ENCODE measurements around the gene CLDN16.

Gene CLDN16

GRCh38 chr3:190378240-190378891, 9.6 kb upstream of the CLDN16 start:
- Histone ChIP-seq H3K27me3 (ENCODE audit: control insufficient read depth, insufficient read depth, low read length) (no peaks in the 10 kb centered on the region), H3K4me1 (ENCODE audit: control insufficient read depth, insufficient read depth, low read length) (no peaks in the 10 kb centered on the region), H3K36me3 (ENCODE audit: control insufficient read depth, insufficient read depth, low read length) (no peaks in the 10 kb centered on the region), H3K4me3 (ENCODE audit: low read length) (no peak overlapping the region), H3K9me3 (ENCODE audit: control insufficient read depth, insufficient read depth, low read length) (no peaks in the 10 kb centered on the region), H3K27ac (ENCODE audit: low read length) (no peak overlapping the region)
- WGBS (ENCODE audit: insufficient coverage, insufficient read length): no CpG with 5 or more reads among the region's 6 CpGs
- no peak for DNase-seq (ENCODE audit: low read depth, low spot score)

- H3K27me3 ChIP-seq (ENCODE audit: control insufficient read depth, insufficient read depth, low read length): no peaks in the 10 kb centered on the region
- no peaks in the 10 kb centered on the region for H3K4me1 ChIP-seq (ENCODE audit: control insufficient read depth, insufficient read depth, low read length)
- H3K4me3 ChIP-seq (ENCODE audit: low read length): no peak overlapping the region
- no peaks in the 10 kb centered on the region for H3K36me3 ChIP-seq (ENCODE audit: control insufficient read depth, insufficient read depth, low read length)
- no peaks in the 10 kb centered on the region for H3K9me3 ChIP-seq (ENCODE audit: control insufficient read depth, insufficient read depth, low read length)
- no peak overlapping the region for H3K27ac ChIP-seq (ENCODE audit: low read length)
- no peak for DNase-seq (ENCODE audit: low read depth, low spot score)
These were observed 7.8 kb upstream of the CLDN16 start for GRCh38 chr3:190380184-190380583.

DNA sequence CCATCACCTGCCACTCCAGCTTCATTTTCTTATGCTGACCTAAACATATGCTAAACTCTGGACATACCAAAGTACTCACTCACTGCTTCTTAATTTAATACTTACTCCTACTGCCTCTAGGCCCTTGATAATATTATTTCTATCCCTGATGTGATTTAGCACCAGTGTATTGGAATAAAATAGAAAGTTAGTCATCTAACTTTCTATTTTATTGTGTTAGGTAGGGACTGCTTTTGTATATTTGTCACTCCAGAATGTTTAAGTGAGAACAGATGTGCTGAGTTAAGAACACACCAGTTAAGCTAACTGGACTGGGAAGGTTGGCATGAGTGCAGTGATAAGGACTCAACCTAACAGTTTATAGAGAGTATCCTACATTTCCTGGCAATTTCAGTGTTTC, 6.5 kb upstream of the CLDN16 start:
- no peak overlapping the region for H3K27ac ChIP-seq (ENCODE audit: low read length)
- DNase-seq (ENCODE audit: low read depth, low spot score): no peak

GRCh38 chr3:190382082-190382481, 5.9 kb upstream of the CLDN16 start:
- Histone ChIP-seq H3K36me3 (ENCODE audit: control insufficient read depth, insufficient read depth, low read length) (no peaks in the 10 kb centered on the region), H3K27ac (ENCODE audit: low read length) (no peak overlapping the region), H3K4me3 (ENCODE audit: low read length) (no peak overlapping the region), H3K9me3 (ENCODE audit: control insufficient read depth, insufficient read depth, low read length) (no peaks in the 10 kb centered on the region), H3K4me1 (ENCODE audit: control insufficient read depth, insufficient read depth, low read length) (no peaks in the 10 kb centered on the region), H3K27me3 (ENCODE audit: control insufficient read depth, insufficient read depth, low read length) (no peaks in the 10 kb centered on the region)
- DNase-seq (ENCODE audit: low read depth, low spot score): no peak

More for the DNA sequence above, 6.5 kb upstream of the CLDN16 start:
- Histone ChIP-seq H3K4me1 (ENCODE audit: control insufficient read depth, insufficient read depth, low read length) (no peaks in the 10 kb centered on the region), H3K9me3 (ENCODE audit: control insufficient read depth, insufficient read depth, low read length) (no peaks in the 10 kb centered on the region), H3K36me3 (ENCODE audit: control insufficient read depth, insufficient read depth, low read length) (no peaks in the 10 kb centered on the region), H3K4me3 (ENCODE audit: low read length) (no peak overlapping the region), H3K27me3 (ENCODE audit: control insufficient read depth, insufficient read depth, low read length) (no peaks in the 10 kb centered on the region)

- H3K27ac ChIP-seq (ENCODE audit: low read length): no peak overlapping the region
- H3K4me3 ChIP-seq (ENCODE audit: low read length): no peak overlapping the region
- no peaks in the 10 kb centered on the region for H3K9me3 ChIP-seq (ENCODE audit: control insufficient read depth, insufficient read depth, low read length)
- no peaks in the 10 kb centered on the region for H3K27me3 ChIP-seq (ENCODE audit: control insufficient read depth, insufficient read depth, low read length)
- no peaks in the 10 kb centered on the region for H3K4me1 ChIP-seq (ENCODE audit: control insufficient read depth, insufficient read depth, low read length)
- no peak for DNase-seq (ENCODE audit: low read depth, low spot score)
- no CpG with 5 or more reads among the region's 2 CpGs for WGBS (ENCODE audit: insufficient coverage, insufficient read length)
- H3K36me3 ChIP-seq (ENCODE audit: control insufficient read depth, insufficient read depth, low read length): no peaks in the 10 kb centered on the region
These were observed 3.6 kb upstream of the CLDN16 start for GRCh38 chr3:190384309-190384756.

GRCh38 chr3:190385731-190386688, 2.0 kb upstream of the CLDN16 start:
- no CpG with 5 or more reads among the region's 8 CpGs for WGBS (ENCODE audit: insufficient coverage, insufficient read length)
- no peak for DNase-seq (ENCODE audit: low read depth, low spot score)
- Histone ChIP-seq H3K27me3 (ENCODE audit: control insufficient read depth, insufficient read depth, low read length) (no peaks in the 10 kb centered on the region), H3K4me3 (ENCODE audit: low read length) (no peak overlapping the region), H3K27ac (ENCODE audit: low read length) (no peak overlapping the region), H3K9me3 (ENCODE audit: control insufficient read depth, insufficient read depth, low read length) (no peaks in the 10 kb centered on the region), H3K36me3 (ENCODE audit: control insufficient read depth, insufficient read depth, low read length) (no peaks in the 10 kb centered on the region), H3K4me1 (ENCODE audit: control insufficient read depth, insufficient read depth, low read length) (no peaks in the 10 kb centered on the region)

DNA sequence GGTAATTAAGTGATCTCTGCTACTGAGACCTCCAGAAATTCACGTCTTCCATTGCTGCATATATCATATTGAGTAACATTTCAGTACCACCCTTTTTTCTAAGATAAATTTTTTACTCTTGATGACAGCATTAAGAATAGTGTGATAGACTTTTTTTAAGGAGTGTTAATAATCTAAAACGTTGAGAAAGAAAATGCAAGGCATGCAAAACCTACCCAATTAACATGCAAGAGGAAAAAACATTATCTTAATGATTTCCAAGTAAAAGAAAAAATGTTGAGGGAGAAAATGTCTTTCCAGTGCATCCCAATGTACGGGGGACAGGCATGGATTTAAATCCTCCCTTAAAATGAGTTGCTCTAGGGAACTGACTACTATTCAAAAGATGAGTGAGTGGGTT, 740 bp downstream of the CLDN16 start:
- WGBS (ENCODE audit: insufficient coverage, insufficient read length): no CpG with 5 or more reads among the region's 3 CpGs
- no peaks in the 10 kb centered on the region for H3K9me3 ChIP-seq (ENCODE audit: control insufficient read depth, insufficient read depth, low read length)
- no peak overlapping the region for H3K4me3 ChIP-seq (ENCODE audit: low read length)
- no peaks in the 10 kb centered on the region for H3K27me3 ChIP-seq (ENCODE audit: control insufficient read depth, insufficient read depth, low read length)
- no peaks in the 10 kb centered on the region for H3K4me1 ChIP-seq (ENCODE audit: control insufficient read depth, insufficient read depth, low read length)
- no peaks in the 10 kb centered on the region for H3K36me3 ChIP-seq (ENCODE audit: control insufficient read depth, insufficient read depth, low read length)
- H3K27ac ChIP-seq (ENCODE audit: low read length): no peak overlapping the region
- no peak for DNase-seq (ENCODE audit: low read depth, low spot score)

DNA sequence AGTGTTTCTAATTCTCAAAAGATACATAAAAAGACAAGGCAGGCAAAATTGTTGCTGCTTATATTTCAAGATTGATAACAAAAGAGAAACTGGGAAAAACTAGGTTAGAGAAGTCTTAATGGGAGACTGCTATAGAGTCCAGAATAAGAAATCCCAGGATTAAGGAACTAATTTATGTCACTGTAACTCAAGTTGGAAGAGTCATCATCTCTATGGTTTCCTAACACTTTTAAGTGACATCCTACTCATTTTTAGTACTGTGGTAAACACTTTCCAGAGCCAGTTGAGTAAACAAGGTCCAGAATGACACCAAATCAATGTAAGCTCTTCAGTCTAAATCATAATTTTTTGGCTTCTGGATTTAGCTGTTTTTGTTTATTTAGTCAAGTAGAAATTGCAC, 8.0 kb downstream of the CLDN16 start:
- Histone ChIP-seq H3K36me3 (ENCODE audit: control insufficient read depth, insufficient read depth, low read length) (no peaks in the 10 kb centered on the region), H3K4me3 (ENCODE audit: low read length) (no peak overlapping the region), H3K4me1 (ENCODE audit: control insufficient read depth, insufficient read depth, low read length) (no peaks in the 10 kb centered on the region), H3K27ac (ENCODE audit: low read length) (no peak overlapping the region), H3K9me3 (ENCODE audit: control insufficient read depth, insufficient read depth, low read length) (no peaks in the 10 kb centered on the region), H3K27me3 (ENCODE audit: control insufficient read depth, insufficient read depth, low read length) (no peaks in the 10 kb centered on the region)
- no peak for DNase-seq (ENCODE audit: low read depth, low spot score)

DNA sequence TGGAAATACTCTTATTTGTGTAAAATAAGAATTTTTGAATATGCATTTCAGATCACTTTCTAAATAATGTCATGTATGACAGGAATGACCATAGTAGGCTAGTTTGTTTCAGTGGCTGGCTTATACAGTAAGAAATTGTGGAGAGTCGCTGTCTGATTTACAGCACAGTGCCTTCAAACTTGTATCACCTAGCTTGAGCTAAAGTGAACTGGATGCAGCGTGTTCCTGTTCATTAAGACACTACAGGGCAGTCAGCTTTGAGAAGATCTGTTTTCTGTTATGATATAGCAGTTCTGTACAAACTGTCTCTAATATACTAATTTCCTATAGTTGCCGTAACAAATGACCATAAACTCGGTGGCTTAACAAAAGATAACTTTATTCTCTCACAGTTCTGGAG, 9.9 kb downstream of the CLDN16 start:
- no peaks in the 10 kb centered on the region for H3K4me1 ChIP-seq (ENCODE audit: control insufficient read depth, insufficient read depth, low read length)
- H3K36me3 ChIP-seq (ENCODE audit: control insufficient read depth, insufficient read depth, low read length): no peaks in the 10 kb centered on the region
- H3K4me3 ChIP-seq (ENCODE audit: low read length): no peak overlapping the region
- no peak overlapping the region for H3K27ac ChIP-seq (ENCODE audit: low read length)
- no peaks in the 10 kb centered on the region for H3K9me3 ChIP-seq (ENCODE audit: control insufficient read depth, insufficient read depth, low read length)
- no peaks in the 10 kb centered on the region for H3K27me3 ChIP-seq (ENCODE audit: control insufficient read depth, insufficient read depth, low read length)
- no peak for DNase-seq (ENCODE audit: low read depth, low spot score)
- WGBS (ENCODE audit: insufficient coverage, insufficient read length): no CpG with 5 or more reads among the region's 4 CpGs

DNA sequence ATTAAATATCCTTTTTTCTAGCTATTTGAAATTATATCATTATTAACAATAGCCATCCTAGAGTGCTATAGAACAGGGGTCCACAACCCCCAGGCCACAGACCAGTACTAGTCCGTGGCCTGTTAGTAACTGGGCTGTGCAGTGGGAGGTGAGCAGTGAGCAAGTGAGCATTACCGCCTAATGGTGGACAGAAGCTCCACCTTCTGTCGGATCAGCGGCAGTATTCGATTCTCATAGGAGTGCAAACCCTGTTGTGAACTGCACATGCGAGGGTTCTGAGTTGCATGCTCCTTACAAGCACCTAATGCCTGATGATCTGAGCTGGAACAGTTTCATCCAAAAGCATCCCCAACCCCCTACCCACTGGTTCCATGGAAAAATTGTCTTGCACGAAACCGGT, 11.7 kb downstream of the CLDN16 start:
- no peak overlapping the region for H3K27ac ChIP-seq (ENCODE audit: low read length)
- no CpG with 5 or more reads among the region's 8 CpGs for WGBS (ENCODE audit: insufficient coverage, insufficient read length)
- H3K27me3 ChIP-seq (ENCODE audit: control insufficient read depth, insufficient read depth, low read length): no peaks in the 10 kb centered on the region
- no peak for DNase-seq (ENCODE audit: low read depth, low spot score)
- H3K36me3 ChIP-seq (ENCODE audit: control insufficient read depth, insufficient read depth, low read length): no peaks in the 10 kb centered on the region
- H3K4me3 ChIP-seq (ENCODE audit: low read length): no peak overlapping the region
- no peaks in the 10 kb centered on the region for H3K9me3 ChIP-seq (ENCODE audit: control insufficient read depth, insufficient read depth, low read length)
- no peaks in the 10 kb centered on the region for H3K4me1 ChIP-seq (ENCODE audit: control insufficient read depth, insufficient read depth, low read length)

GRCh38 chr3:190401963-190402362, 14.0 kb downstream of the CLDN16 start:
- no peak for DNase-seq (ENCODE audit: low read depth, low spot score)

More at GRCh38 chr3:190401963-190402362, 14.0 kb downstream of the CLDN16 start:
- no peaks in the 10 kb centered on the region for H3K4me1 ChIP-seq (ENCODE audit: control insufficient read depth, insufficient read depth, low read length)
- H3K27ac ChIP-seq (ENCODE audit: low read length): no peak overlapping the region
- no peaks in the 10 kb centered on the region for H3K27me3 ChIP-seq (ENCODE audit: control insufficient read depth, insufficient read depth, low read length)
- H3K9me3 ChIP-seq (ENCODE audit: control insufficient read depth, insufficient read depth, low read length): no peaks in the 10 kb centered on the region
- no CpG with 5 or more reads among the region's 4 CpGs for WGBS (ENCODE audit: insufficient coverage, insufficient read length)
- H3K4me3 ChIP-seq (ENCODE audit: low read length): no peak overlapping the region
- no peaks in the 10 kb centered on the region for H3K36me3 ChIP-seq (ENCODE audit: control insufficient read depth, insufficient read depth, low read length)
